ENCODE results near the gene THEM4. TPM values are rescaled to one million over a fixed set of nuclear protein-coding genes. Genes with fewer than 3 reads are reported as not detected.
"Not testable (repeated sequence)": the region's sequence is repeated elsewhere in the genome, so short reads cannot be mapped to it uniquely, and the experiment has no call there.

The THEM4 gene
- polyA plus RNA-seq, 3 donors: 16.0 to 50.2 (median 40.5) TPM

GRCh38 chr1:151902858-151903257 is 6.5 kb downstream of the THEM4 start:
- DNase-seq: no peak

GRCh38 chr1:151900804-151901203 is 8.5 kb downstream of the THEM4 start:
- not testable (repeated sequence) for DNase-seq

- no peak for DNase-seq
Observed at GRCh38 chr1:151898519-151898991, 10.8 kb downstream of the THEM4 start.

GRCh38 chr1:151897991-151898431 is 11.3 kb downstream of the THEM4 start:
- no peak for DNase-seq

GRCh38 chr1:151893176-151893924 is 16.0 kb downstream of the THEM4 start:
- no peak for DNase-seq

GRCh38 chr1:151892190-151892589 is 17.1 kb downstream of the THEM4 start:
- DNase-seq: no peak

- DNase-seq: no peak
Observed at GRCh38 chr1:151891512-151891911, 17.8 kb downstream of the THEM4 start.

- DNase-seq: no peak
Observed at GRCh38 chr1:151888972-151889570, 20.2 kb downstream of the THEM4 start.

GRCh38 chr1:151887028-151887427 is 22.3 kb downstream of the THEM4 start:
- no peak for DNase-seq

GRCh38 chr1:151885479-151885878 is 23.8 kb downstream of the THEM4 start:
- no peak for DNase-seq

GRCh38 chr1:151884879-151885278 is 24.4 kb downstream of the THEM4 start:
- not testable (repeated sequence) for DNase-seq

- not testable (repeated sequence) for DNase-seq
Observed at GRCh38 chr1:151884445-151884844, 24.9 kb downstream of the THEM4 start.

- not testable (repeated sequence) for DNase-seq
Observed at GRCh38 chr1:151883898-151884297, 25.4 kb downstream of the THEM4 start.

GRCh38 chr1:151882918-151883317 is 26.4 kb downstream of the THEM4 start:
- DNase-seq: not testable (repeated sequence)

GRCh38 chr1:151882466-151882865 is 26.8 kb downstream of the THEM4 start:
- DNase-seq: no peak

- no peak for DNase-seq
Observed at GRCh38 chr1:151881479-151881878, 27.8 kb downstream of the THEM4 start.

GRCh38 chr1:151875419-151876097 is 33.8 kb downstream of the THEM4 start:
- no peak for DNase-seq

- not testable (repeated sequence) for DNase-seq
Observed at GRCh38 chr1:151872776-151873175, 36.5 kb downstream of the THEM4 start.

- no peak for DNase-seq
Observed at GRCh38 chr1:151871284-151872030, 37.9 kb downstream of the THEM4 start.

- no peak for DNase-seq
Observed at GRCh38 chr1:151868486-151868885, 40.8 kb downstream of the THEM4 start.

GRCh38 chr1:151867765-151868411 is 41.4 kb downstream of the THEM4 start:
- DNase-seq: no peak

All from renal pelvis (tissue), 4 donors.